ENCODE data around the gene AQP5.
"Not testable (repeated sequence)": the region's sequence is repeated elsewhere in the genome, so short reads cannot be mapped to it uniquely, and the experiment has no call there.

Gene AQP5

GRCh38 chr12:49980501-49981349 lies 19.1 kb downstream of the AQP5 start:
- no peak for DNase-seq (ENCODE audit: low spot score)

- DNase-seq (ENCODE audit: low spot score) = no peak
These were observed 20.8 kb downstream of the AQP5 start for GRCh38 chr12:49982246-49983087.

GRCh38 chr12:49983892-49984291 lies 22.2 kb downstream of the AQP5 start:
- peak; percentile 79 for DNase-seq (ENCODE audit: low spot score)

GRCh38 chr12:49984476-49985359 lies 23.0 kb downstream of the AQP5 start:
- DNase-seq (ENCODE audit: low spot score) = no peak

GRCh38 chr12:49985981-49986380 lies 24.3 kb downstream of the AQP5 start:
- DNase-seq (ENCODE audit: low spot score) = no peak

GRCh38 chr12:49986476-49986875 lies 24.8 kb downstream of the AQP5 start:
- not testable (repeated sequence) for DNase-seq (ENCODE audit: low spot score)

GRCh38 chr12:49987625-49988303 lies 26.1 kb downstream of the AQP5 start:
- no peak for DNase-seq (ENCODE audit: low spot score)

GRCh38 chr12:49989400-49989799 lies 27.7 kb downstream of the AQP5 start:
- not testable (repeated sequence) for DNase-seq (ENCODE audit: low spot score)

- no peak for DNase-seq (ENCODE audit: low spot score)
These were observed 28.6 kb downstream of the AQP5 start for GRCh38 chr12:49990273-49990672.

GRCh38 chr12:49998453-49998852 lies 36.8 kb downstream of the AQP5 start:
- DNase-seq (ENCODE audit: low spot score) = no peak

GRCh38 chr12:50003595-50003994 lies 41.9 kb downstream of the AQP5 start:
- no peak for DNase-seq (ENCODE audit: low spot score)

- DNase-seq (ENCODE audit: low spot score) = no peak
These were observed 43.0 kb downstream of the AQP5 start for GRCh38 chr12:50004696-50005095.

GRCh38 chr12:50005175-50005574 lies 43.5 kb downstream of the AQP5 start:
- DNase-seq (ENCODE audit: low spot score) = no peak

- no peak for DNase-seq (ENCODE audit: low spot score)
These were observed 44.6 kb downstream of the AQP5 start for GRCh38 chr12:50006280-50006679.

GRCh38 chr12:50006754-50007442 lies 45.2 kb downstream of the AQP5 start:
- DNase-seq (ENCODE audit: low spot score) = no peak

- DNase-seq (ENCODE audit: low spot score) = no peak
These were observed 51.9 kb downstream of the AQP5 start for GRCh38 chr12:50013361-50014147.

GRCh38 chr12:50014342-50014741 lies 52.7 kb downstream of the AQP5 start:
- DNase-seq (ENCODE audit: low spot score) = no peak

Measured in kidney capillary endothelial cell (primary cell).